GM12892 (cell line): Measurements from ENCODE around the gene CYTH1.

Experiments used
- POLR2A ChIP-seq: IDR thresholded peaks from 2 replicates; pipeline ENCODE4 v1.6.1; 2011; ENCODE audit warnings: low read depth, low read length, control low read depth
- POLR2AphosphoS5 ChIP-seq: IDR thresholded peaks from 2 replicates; pipeline ENCODE4 v1.6.1; 2011; ENCODE audit warnings: low read depth, low read length, control low read depth
- TAF1 ChIP-seq: IDR thresholded peaks from 2 replicates; pipeline ENCODE4 v1.6.1; 2011; ENCODE audit warnings: low read depth, mild to moderate bottlenecking, control low read depth, low read length, borderline replicate concordance

DNA sequence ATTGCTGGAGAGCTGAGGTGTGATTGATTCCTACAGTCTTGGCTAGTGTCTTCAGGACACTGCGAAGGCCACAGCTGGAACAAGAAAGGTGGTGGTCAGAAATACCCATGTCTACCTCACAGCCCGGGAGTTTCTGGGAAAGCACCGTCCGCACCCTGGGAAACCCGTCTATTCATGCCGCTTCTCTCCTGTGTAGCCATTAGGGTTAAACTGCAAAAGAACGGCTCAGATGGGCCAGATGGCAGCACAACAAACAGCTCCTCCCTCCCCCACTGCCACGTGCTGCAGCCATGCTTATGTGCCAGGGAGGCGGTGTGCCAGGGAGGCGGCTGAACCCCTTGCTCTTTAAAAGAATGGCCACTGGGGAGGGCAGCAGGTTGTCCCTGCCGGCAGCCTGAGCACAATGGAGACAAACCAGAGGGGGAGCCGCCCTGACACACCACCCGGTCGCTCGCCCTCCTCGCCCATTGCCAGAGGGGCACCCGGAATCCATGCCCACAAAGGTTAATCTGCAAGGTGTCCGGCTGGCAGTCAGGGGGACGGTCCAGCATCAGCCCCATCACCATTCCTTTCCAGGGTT, 65.2 kb downstream of the CYTH1 start:
- TF ChIP-seq POLR2A: peak; percentile 58
- peak; percentile 19; the same call in 1 of the 2 replicates for TF ChIP-seq POLR2AphosphoS5
- TF ChIP-seq TAF1: no peak
